Measurements from ENCODE around the gene C1orf174. TPM values are rescaled to one million over a fixed set of nuclear protein-coding genes. Genes with fewer than 3 reads are reported as not detected.

Gene C1orf174
- total RNA-seq, 1 experiment from 2014 or later: 21.1 TPM

- Histone ChIP-seq H3K27me3 (ENCODE audit: insufficient read depth, low read length) (peaks cover 1% of the 10 kb centered on the region; the same call in 1 of the 2 replicates), H3K4me2 (ENCODE audit: insufficient read depth, insufficient read length, low read length) (no peak overlapping the region), H3K4me1 (ENCODE audit: insufficient read depth, low read length) (no peaks in the 10 kb centered on the region), H3K79me1 (ENCODE audit: insufficient read depth, low read depth, low read length, poor library complexity, severe bottlenecking) (no peaks in the 10 kb centered on the region), H3T11ph (ENCODE audit: low read length) (no peak overlapping the region), H3K23me2 (ENCODE audit: insufficient read length, low read depth, low read length, poor library complexity, severe bottlenecking) (no peaks in the 10 kb centered on the region), H4K20me1 (ENCODE audit: control insufficient read depth, insufficient read depth, insufficient read length) (no peaks in the 10 kb centered on the region), H4K8ac (replicated peaks; ENCODE audit: insufficient read length, low read depth, low read length) (no peak overlapping the region), H2BK5ac (ENCODE audit: insufficient read length, low read length) (no peak overlapping the region), H3K18ac (ENCODE audit: insufficient read length, low read depth, low read length) (no peak overlapping the region), H2AK5ac (ENCODE audit: insufficient read length, low read length) (no peak overlapping the region), H2BK120ac (ENCODE audit: low read depth, low read length, poor library complexity, severe bottlenecking) (no peak overlapping the region), H2BK15ac (ENCODE audit: low read depth, low read length) (no peak overlapping the region), H2BK12ac (ENCODE audit: insufficient read length, low read depth, low read length) (no peak overlapping the region), H2BK20ac (ENCODE audit: low read depth, low read length, poor library complexity, severe bottlenecking) (no peak overlapping the region), H4K91ac (ENCODE audit: insufficient read length, low read depth, low read length) (no peak overlapping the region), H3K79me2 (ENCODE audit: insufficient read depth, low read length) (no peaks in the 10 kb centered on the region), H2AFZ (ENCODE audit: low read length) (no peak overlapping the region), H3K9me3 (ENCODE audit: control insufficient read depth, low read depth, low read length) (no peaks in the 10 kb centered on the region), H3K23ac (ENCODE audit: insufficient read length, low read depth, low read length) (no peak overlapping the region), H3K56ac (ENCODE audit: insufficient read length, low read depth, low read length) (no peak overlapping the region), H3K27ac (ENCODE audit: insufficient read length, low read depth, low read length) (no peak overlapping the region), H3K14ac (ENCODE audit: insufficient read depth, low read length) (no peak overlapping the region), H4K5ac (ENCODE audit: insufficient read length, low read depth, low read length) (no peak overlapping the region), H3K4ac (ENCODE audit: low read depth, low read length) (no peak overlapping the region), H3K9ac (ENCODE audit: extremely low read depth, insufficient read length, low read length) (no peak overlapping the region)
- H3K36me3 Mint-ChIP-seq (ENCODE audit: insufficient read depth in 1 of 3, low read depth in 3 of 3): peaks cover 5 to 13% (median 9%) of the 10 kb centered on the region in 3 experiments; a peak in 6 of 7 replicates
- H3K9me3 Mint-ChIP-seq: peaks cover 23 to 30% of the 10 kb centered on the region in 2 experiments
- H3K4me3 Mint-ChIP-seq: no peak overlapping the region
- no peak overlapping the region for H3K27ac Mint-ChIP-seq
- no peaks in the 10 kb centered on the region; the same call in 1 of the 2 replicates for H3K27me3 Mint-ChIP-seq (ENCODE audit: low read depth)
- DNase-seq: no peak
- WGBS (ENCODE audit: extremely low coverage, insufficient read length, low lambda C conversion rate): no CpG with 5 or more reads among the region's 21 CpGs
- no peak for TF ChIP-seq CTCF (conservative IDR thresholded peaks at IDR 0.05)
- H3K4me1 Mint-ChIP-seq: no peaks in the 10 kb centered on the region; a peak in 1 of 4 replicates
Measured at GRCh38 chr1:3932156-3932919, 32.3 kb upstream of the C1orf174 start.
